ENCODE measurements around the gene POTEH. TPM values are rescaled to one million over a fixed set of nuclear protein-coding genes. Genes with fewer than 3 reads are reported as not detected.
"Not testable (repeated sequence)": the region's sequence is repeated elsewhere in the genome, so short reads cannot be mapped to it uniquely, and the experiment has no call there.

Gene POTEH
- total RNA-seq, 1 donor from 2014 or later = not detected

GRCh38 chr22:15664682-15665081, 25.1 kb upstream of the POTEH start:
- DNase-seq (ENCODE audit: low read depth); H4K20me1 ChIP-seq (ENCODE audit: insufficient read depth, low read length); H3K27me3 ChIP-seq (ENCODE audit: insufficient read depth, low read length); H2AFZ ChIP-seq (ENCODE audit: low read depth, low read length); H3K9me3 ChIP-seq (ENCODE audit: insufficient read depth, low read depth, low read length); H3K4me2 ChIP-seq (ENCODE audit: low read length); H3K9me3 Mint-ChIP-seq (ENCODE audit: unreplicated experiment); H3K36me3 Mint-ChIP-seq (ENCODE audit: low read depth, unreplicated experiment); H3K36me3 ChIP-seq (ENCODE audit: insufficient read depth, low read length); FAIRE-seq; H3K4me3 Mint-ChIP-seq (ENCODE audit: unreplicated experiment); H3K27ac ChIP-seq (ENCODE audit: low read depth, low read length); H3K27me3 Mint-ChIP-seq (ENCODE audit: low read depth, unreplicated experiment); H3K4me3 ChIP-seq (ENCODE audit: insufficient read depth, low read depth, low read length); H3K4me1 Mint-ChIP-seq (ENCODE audit: low read depth, unreplicated experiment); H3K79me2 ChIP-seq (ENCODE audit: insufficient read depth, low read length); H3K4me1 ChIP-seq (ENCODE audit: insufficient read depth, low read length); H3K9ac ChIP-seq (ENCODE audit: low read length); H3K27ac Mint-ChIP-seq (ENCODE audit: unreplicated experiment): not testable (repeated sequence)

DNA sequence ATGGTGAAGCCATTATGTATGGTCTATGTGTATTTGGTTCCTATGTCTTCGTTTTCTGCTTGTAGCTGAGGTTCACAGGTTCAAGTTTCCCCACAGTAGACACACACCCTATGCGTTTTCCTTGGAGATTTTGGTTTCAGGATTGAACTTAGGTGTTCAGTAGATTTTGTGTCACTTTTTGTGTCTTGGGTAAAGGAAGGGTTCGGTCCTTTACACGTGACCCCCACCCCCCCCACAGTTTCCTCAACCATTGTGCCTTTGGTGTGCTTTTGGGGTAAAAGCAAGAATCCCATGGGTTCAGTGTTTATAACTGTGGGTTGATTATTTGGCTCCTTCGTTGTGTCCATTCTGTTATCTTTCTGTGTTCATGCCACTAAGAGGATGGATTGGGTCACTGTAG, 24.3 kb upstream of the POTEH start:
- H2AFZ ChIP-seq (ENCODE audit: low read depth, low read length); H3K36me3 ChIP-seq (ENCODE audit: insufficient read depth, low read length); H4K20me1 ChIP-seq (ENCODE audit: insufficient read depth, low read length); FAIRE-seq; H3K27ac Mint-ChIP-seq (ENCODE audit: unreplicated experiment); H3K4me1 ChIP-seq (ENCODE audit: insufficient read depth, low read length); H3K27me3 Mint-ChIP-seq (ENCODE audit: low read depth, unreplicated experiment); H3K9me3 Mint-ChIP-seq (ENCODE audit: unreplicated experiment); H3K4me3 ChIP-seq (ENCODE audit: insufficient read depth, low read depth, low read length); H3K4me3 Mint-ChIP-seq (ENCODE audit: unreplicated experiment); H3K4me1 Mint-ChIP-seq (ENCODE audit: low read depth, unreplicated experiment); H3K9me3 ChIP-seq (ENCODE audit: insufficient read depth, low read depth, low read length); DNase-seq (ENCODE audit: low read depth); H3K4me2 ChIP-seq (ENCODE audit: low read length); H3K27ac ChIP-seq (ENCODE audit: low read depth, low read length); H3K27me3 ChIP-seq (ENCODE audit: insufficient read depth, low read length); H3K36me3 Mint-ChIP-seq (ENCODE audit: low read depth, unreplicated experiment); H3K9ac ChIP-seq (ENCODE audit: low read length); H3K79me2 ChIP-seq (ENCODE audit: insufficient read depth, low read length): not testable (repeated sequence)

DNA sequence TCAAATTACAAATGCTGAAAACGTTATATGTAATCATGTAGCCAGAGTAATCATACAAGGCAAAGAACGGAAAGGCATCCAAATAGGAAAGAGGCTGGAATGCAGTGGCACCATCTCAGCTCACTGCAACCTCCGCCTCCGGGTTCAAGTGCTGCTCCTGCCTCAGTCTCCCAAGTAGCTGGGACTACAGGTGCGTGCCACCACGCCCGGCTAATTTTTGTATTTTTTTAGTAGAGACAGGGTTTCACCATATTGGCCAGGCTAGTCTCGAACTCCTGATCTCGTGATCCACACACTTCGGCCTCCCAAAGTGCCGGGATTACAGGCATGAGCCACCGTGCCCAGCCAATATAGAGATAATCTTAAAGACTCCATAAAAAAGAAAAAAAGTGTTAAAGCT, 20.4 kb upstream of the POTEH start:
- H3K4me2 ChIP-seq (ENCODE audit: low read length); H3K4me1 ChIP-seq (ENCODE audit: insufficient read depth, low read length); FAIRE-seq; H3K9me3 ChIP-seq (ENCODE audit: insufficient read depth, low read depth, low read length); H3K27ac ChIP-seq (ENCODE audit: low read depth, low read length); H3K9me3 Mint-ChIP-seq (ENCODE audit: unreplicated experiment); H3K27me3 ChIP-seq (ENCODE audit: insufficient read depth, low read length); H2AFZ ChIP-seq (ENCODE audit: low read depth, low read length); DNase-seq (ENCODE audit: low read depth); H3K79me2 ChIP-seq (ENCODE audit: insufficient read depth, low read length); H3K4me1 Mint-ChIP-seq (ENCODE audit: low read depth, unreplicated experiment); H3K4me3 Mint-ChIP-seq (ENCODE audit: unreplicated experiment); H4K20me1 ChIP-seq (ENCODE audit: insufficient read depth, low read length); H3K27ac Mint-ChIP-seq (ENCODE audit: unreplicated experiment); H3K36me3 Mint-ChIP-seq (ENCODE audit: low read depth, unreplicated experiment); H3K36me3 ChIP-seq (ENCODE audit: insufficient read depth, low read length); H3K27me3 Mint-ChIP-seq (ENCODE audit: low read depth, unreplicated experiment); H3K9ac ChIP-seq (ENCODE audit: low read length); H3K4me3 ChIP-seq (ENCODE audit: insufficient read depth, low read depth, low read length): not testable (repeated sequence)

DNA sequence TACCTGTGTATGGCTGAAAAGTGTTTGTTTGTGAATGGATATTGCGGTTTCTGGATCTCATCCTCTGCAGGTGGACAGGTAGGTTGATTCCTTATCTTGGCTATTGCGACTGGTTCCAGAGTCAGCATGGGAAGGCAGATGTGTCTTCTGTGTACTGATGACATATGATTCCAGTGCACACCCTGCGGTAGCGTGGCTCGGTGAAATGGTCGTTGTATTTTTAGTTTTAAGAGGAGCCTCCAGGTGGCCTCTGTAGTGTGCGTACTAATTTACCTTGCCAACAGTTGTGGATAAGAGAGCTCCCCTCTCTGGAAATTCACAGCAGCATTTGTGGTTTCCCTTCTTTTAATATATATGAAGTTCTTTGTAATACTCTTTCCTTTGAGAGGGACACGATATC, 10.1 kb upstream of the POTEH start:
- not testable (repeated sequence) for H4K20me1 ChIP-seq (ENCODE audit: insufficient read depth, low read length); H3K9me3 Mint-ChIP-seq (ENCODE audit: unreplicated experiment); H3K9me3 ChIP-seq (ENCODE audit: insufficient read depth, low read depth, low read length); H3K27me3 Mint-ChIP-seq (ENCODE audit: low read depth, unreplicated experiment); H2AFZ ChIP-seq (ENCODE audit: low read depth, low read length); H3K27ac Mint-ChIP-seq (ENCODE audit: unreplicated experiment); H3K79me2 ChIP-seq (ENCODE audit: insufficient read depth, low read length); H3K36me3 ChIP-seq (ENCODE audit: insufficient read depth, low read length); DNase-seq (ENCODE audit: low read depth); H3K4me1 ChIP-seq (ENCODE audit: insufficient read depth, low read length); FAIRE-seq; H3K36me3 Mint-ChIP-seq (ENCODE audit: low read depth, unreplicated experiment); H3K4me3 Mint-ChIP-seq (ENCODE audit: unreplicated experiment); H3K4me3 ChIP-seq (ENCODE audit: insufficient read depth, low read depth, low read length); H3K9ac ChIP-seq (ENCODE audit: low read length); H3K4me1 Mint-ChIP-seq (ENCODE audit: low read depth, unreplicated experiment); H3K4me2 ChIP-seq (ENCODE audit: low read length); H3K27ac ChIP-seq (ENCODE audit: low read depth, low read length); H3K27me3 ChIP-seq (ENCODE audit: insufficient read depth, low read length)

- H3K4me1 Mint-ChIP-seq (ENCODE audit: low read depth, unreplicated experiment); H3K27me3 Mint-ChIP-seq (ENCODE audit: low read depth, unreplicated experiment); H3K9me3 ChIP-seq (ENCODE audit: insufficient read depth, low read depth, low read length); DNase-seq (ENCODE audit: low read depth); H3K36me3 Mint-ChIP-seq (ENCODE audit: low read depth, unreplicated experiment); FAIRE-seq; H3K4me2 ChIP-seq (ENCODE audit: low read length); H3K9me3 Mint-ChIP-seq (ENCODE audit: unreplicated experiment); H3K4me1 ChIP-seq (ENCODE audit: insufficient read depth, low read length); H3K4me3 ChIP-seq (ENCODE audit: insufficient read depth, low read depth, low read length); H3K79me2 ChIP-seq (ENCODE audit: insufficient read depth, low read length); H3K4me3 Mint-ChIP-seq (ENCODE audit: unreplicated experiment); H4K20me1 ChIP-seq (ENCODE audit: insufficient read depth, low read length); H2AFZ ChIP-seq (ENCODE audit: low read depth, low read length); H3K27me3 ChIP-seq (ENCODE audit: insufficient read depth, low read length); H3K27ac ChIP-seq (ENCODE audit: low read depth, low read length); H3K9ac ChIP-seq (ENCODE audit: low read length); H3K36me3 ChIP-seq (ENCODE audit: insufficient read depth, low read length); H3K27ac Mint-ChIP-seq (ENCODE audit: unreplicated experiment): not testable (repeated sequence)
Measured at GRCh38 chr22:15684115-15684514, 5.7 kb upstream of the POTEH start.

DNA sequence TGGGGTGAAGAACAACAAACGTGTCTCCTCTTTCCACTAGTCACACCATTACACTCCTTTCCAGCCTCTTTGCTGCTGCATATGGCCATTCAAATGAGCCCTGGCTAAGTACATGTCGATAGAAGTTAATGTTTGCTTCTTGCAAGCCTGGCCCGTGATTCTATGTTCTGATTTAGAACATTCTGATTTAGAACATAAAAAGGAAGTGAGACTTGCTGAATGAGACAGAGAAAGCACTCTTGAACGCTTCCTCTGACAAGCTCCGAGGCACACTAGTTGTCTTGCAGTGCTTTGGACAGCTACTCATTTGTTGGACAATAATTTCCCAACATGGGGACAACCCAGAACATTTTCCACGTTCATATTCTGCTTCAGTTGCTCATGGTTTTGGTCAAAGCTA, 5.1 kb upstream of the POTEH start:
- H3K9ac ChIP-seq (ENCODE audit: low read length); H4K20me1 ChIP-seq (ENCODE audit: insufficient read depth, low read length); H3K4me3 ChIP-seq (ENCODE audit: insufficient read depth, low read depth, low read length); H3K4me2 ChIP-seq (ENCODE audit: low read length); H3K27me3 ChIP-seq (ENCODE audit: insufficient read depth, low read length); H3K4me1 Mint-ChIP-seq (ENCODE audit: low read depth, unreplicated experiment); H3K9me3 Mint-ChIP-seq (ENCODE audit: unreplicated experiment); DNase-seq (ENCODE audit: low read depth); FAIRE-seq; H3K79me2 ChIP-seq (ENCODE audit: insufficient read depth, low read length); H3K36me3 ChIP-seq (ENCODE audit: insufficient read depth, low read length); H3K27ac Mint-ChIP-seq (ENCODE audit: unreplicated experiment); H3K36me3 Mint-ChIP-seq (ENCODE audit: low read depth, unreplicated experiment); H2AFZ ChIP-seq (ENCODE audit: low read depth, low read length); H3K9me3 ChIP-seq (ENCODE audit: insufficient read depth, low read depth, low read length); H3K27ac ChIP-seq (ENCODE audit: low read depth, low read length); H3K4me1 ChIP-seq (ENCODE audit: insufficient read depth, low read length); H3K27me3 Mint-ChIP-seq (ENCODE audit: low read depth, unreplicated experiment); H3K4me3 Mint-ChIP-seq (ENCODE audit: unreplicated experiment): not testable (repeated sequence)
